HEK293 (cell line): ENCODE results near the gene DOP1A.

Experiments used
- CTCF ChIA-PET: fragments of 350-600 bp; formaldehyde crosslinking; extraction: SDS; loops from one replicate; lab custom pipeline; 2021; ENCODE audit warnings: antibody characterized with exemption; lab: Yijun Ruan, JAX
- POLR2A ChIA-PET: fragments of 300-600 bp; formaldehyde crosslinking; extraction: SDS; loops from one replicate; lab custom pipeline; 2020; ENCODE audit warnings: antibody characterized with exemption, inconsistent platforms; lab: Yijun Ruan, JAX
- H3K27ac ChIP-seq: fragments of 200-500 bp; sonication (Bioruptor generic); 2 replicates; pipeline ENCODE4 v1.5.1; 2014; ENCODE audit warnings: low read depth, low read length, control low read depth, inconsistent platforms; ENCODE audit errors: extremely low read depth
- H3K36me3 ChIP-seq, 2 experiments: fragments of 200-500 bp in 1 of 2; sonication (Bioruptor generic) in 1 of 2; 1 replicate in 1 of 2; 2 replicates in 1 of 2; pipeline ENCODE4 v1.5.1; 2014 to 2017; ENCODE audit warnings: inconsistent platforms in 2 of 2, low read length in 2 of 2; ENCODE audit not compliant: control insufficient read depth in 2 of 2, insufficient read depth in 1 of 2
- H3K4me1 ChIP-seq: fragments of 200-500 bp; sonication (Bioruptor generic); 2 replicates; pipeline ENCODE4 v1.5.1; 2014; ENCODE audit warnings: mild to moderate bottlenecking, low read length, inconsistent platforms; ENCODE audit not compliant: control insufficient read depth, insufficient read depth
- H3K4me3 ChIP-seq: 2 replicates; pipeline ENCODE4 v1.5.1; 2011; ENCODE audit warnings: low read depth, mild to moderate bottlenecking, control low read depth, low read length, moderate library complexity
- H3K9me3 ChIP-seq: fragments of 200-500 bp; sonication (Bioruptor generic); 2 replicates; pipeline ENCODE4 v1.5.1; 2014; ENCODE audit warnings: low read depth, low read length, inconsistent platforms; ENCODE audit not compliant: control insufficient read depth, insufficient read depth
- BCL11A ChIP-seq: fragments of 450-650 bp; formaldehyde crosslinking; IDR thresholded peaks from 2 replicates; pipeline ENCODE4 v1.5.1; 2016; ENCODE audit warnings: low read depth, missing biosample characterization, missing genetic modification characterization
- CTCF ChIP-seq: fragments of 450-650 bp; formaldehyde crosslinking; IDR thresholded peaks from 2 replicates; pipeline ENCODE4 v1.5.1; 2016; ENCODE audit warnings: missing biosample characterization, missing genetic modification characterization
- GLIS2 ChIP-seq: fragments of 450-650 bp; formaldehyde crosslinking; IDR thresholded peaks from 2 replicates; pipeline ENCODE4 v1.5.1; 2016; ENCODE audit warnings: missing biosample characterization, missing genetic modification characterization
- KLF7 ChIP-seq: fragments of 450-650 bp; formaldehyde crosslinking; IDR thresholded peaks from 2 replicates; pipeline ENCODE4 v1.5.1; 2016; ENCODE audit warnings: missing biosample characterization, missing genetic modification characterization, borderline replicate concordance
- MEIS1 ChIP-seq: sonication (generic); formaldehyde crosslinking; IDR thresholded peaks from 2 replicates; pipeline ENCODE4 v1.8.1; 2022; ENCODE audit warnings: missing genetic modification reagents, mild to moderate bottlenecking, borderline replicate concordance
- MZF1 ChIP-seq: fragments of 450-650 bp; formaldehyde crosslinking; IDR thresholded peaks from 2 replicates; pipeline ENCODE4 v1.5.1; 2017; ENCODE audit warnings: missing biosample characterization, missing genetic modification characterization, borderline replicate concordance
- OSR2 ChIP-seq: fragments of 450-650 bp; formaldehyde crosslinking; IDR thresholded peaks from 2 replicates; pipeline ENCODE4 v1.5.1; 2016; ENCODE audit warnings: missing biosample characterization, missing genetic modification characterization
- PRDM1 ChIP-seq: fragments of 450-650 bp; formaldehyde crosslinking; IDR thresholded peaks from 2 replicates; pipeline ENCODE4; 2016; ENCODE audit warnings: missing biosample characterization, missing genetic modification characterization
- SCRT2 ChIP-seq: fragments of 450-650 bp; formaldehyde crosslinking; IDR thresholded peaks from 2 replicates; pipeline ENCODE4 v1.5.1; 2016; ENCODE audit warnings: missing biosample characterization, missing genetic modification characterization
- YY2 ChIP-seq: fragments of 450-650 bp; formaldehyde crosslinking; IDR thresholded peaks from 2 replicates; pipeline ENCODE4 v1.5.1; 2016; ENCODE audit warnings: missing biosample characterization, missing genetic modification characterization
- ZNF114 ChIP-seq: fragments of 450-650 bp; formaldehyde crosslinking; IDR thresholded peaks from 2 replicates; pipeline ENCODE4 v1.5.0; 2017; ENCODE audit warnings: missing biosample characterization, missing genetic modification characterization
- ZNF138 ChIP-seq: fragments of 450-650 bp; formaldehyde crosslinking; IDR thresholded peaks from 2 replicates; pipeline ENCODE4 v1.5.1; 2016; ENCODE audit warnings: missing biosample characterization, missing genetic modification characterization, borderline replicate concordance
- ZNF169 ChIP-seq: fragments of 450-650 bp; formaldehyde crosslinking; IDR thresholded peaks from 2 replicates; pipeline ENCODE4 v1.5.1; 2016; ENCODE audit warnings: missing biosample characterization, missing genetic modification characterization
- ZNF174 ChIP-seq: fragments of 450-650 bp; formaldehyde crosslinking; IDR thresholded peaks from 2 replicates; pipeline ENCODE4 v1.5.0; 2017; ENCODE audit warnings: missing biosample characterization, mild to moderate bottlenecking, missing genetic modification characterization
- ZNF19 ChIP-seq: fragments of 450-650 bp; formaldehyde crosslinking; IDR thresholded peaks from 2 replicates; pipeline ENCODE4; 2016; ENCODE audit warnings: missing biosample characterization, missing genetic modification characterization, low read depth
- ZNF223 ChIP-seq: fragments of 450-650 bp; formaldehyde crosslinking; IDR thresholded peaks from 2 replicates; pipeline ENCODE4 v1.5.1; 2016; ENCODE audit warnings: missing biosample characterization, missing genetic modification characterization
- ZNF248 ChIP-seq: fragments of 450-650 bp; formaldehyde crosslinking; IDR thresholded peaks from 2 replicates; pipeline ENCODE4 v1.5.1; 2017; ENCODE audit warnings: missing biosample characterization, missing genetic modification characterization
- ZNF266 ChIP-seq: fragments of 450-650 bp; formaldehyde crosslinking; IDR thresholded peaks from 2 replicates; pipeline ENCODE4 v1.5.1; 2016; ENCODE audit warnings: missing biosample characterization, missing genetic modification characterization, low read depth
- ZNF394 ChIP-seq: fragments of 450-650 bp; formaldehyde crosslinking; IDR thresholded peaks from 2 replicates; pipeline ENCODE4 v1.5.1; 2016; ENCODE audit warnings: missing biosample characterization, missing genetic modification characterization, mild to moderate bottlenecking, moderate library complexity, borderline replicate concordance
- ZNF404 ChIP-seq: fragments of 450-650 bp; formaldehyde crosslinking; IDR thresholded peaks from 2 replicates; pipeline ENCODE4 v1.5.1; 2017; ENCODE audit warnings: missing biosample characterization, missing genetic modification characterization
- ZNF416 ChIP-seq: fragments of 450-650 bp; formaldehyde crosslinking; IDR thresholded peaks from 2 replicates; pipeline ENCODE4 v1.5.1; 2016; ENCODE audit warnings: missing biosample characterization, missing genetic modification characterization
- ZNF473 ChIP-seq: fragments of 450-650 bp; formaldehyde crosslinking; IDR thresholded peaks from 2 replicates; pipeline ENCODE4 v1.5.1; 2017; ENCODE audit warnings: missing biosample characterization, missing genetic modification characterization
- ZNF510 ChIP-seq: fragments of 450-650 bp; formaldehyde crosslinking; IDR thresholded peaks from 2 replicates; pipeline ENCODE4 v1.5.1; 2018; ENCODE audit warnings: mild to moderate bottlenecking, missing genetic modification characterization, missing biosample characterization; ENCODE audit not compliant: insufficient replicate concordance
- ZNF530 ChIP-seq: fragments of 450-650 bp; formaldehyde crosslinking; IDR thresholded peaks from 2 replicates; pipeline ENCODE4 v1.5.1; 2016; ENCODE audit warnings: low read depth, missing biosample characterization, missing genetic modification characterization
- ZNF558 ChIP-seq: fragments of 450-650 bp; formaldehyde crosslinking; IDR thresholded peaks from 2 replicates; pipeline ENCODE4 v1.5.1; 2016; ENCODE audit warnings: missing biosample characterization, missing genetic modification characterization
- ZNF629 ChIP-seq: fragments of 450-650 bp; formaldehyde crosslinking; IDR thresholded peaks from 2 replicates; pipeline ENCODE4 v1.5.1; 2017; ENCODE audit warnings: missing biosample characterization, missing genetic modification characterization
- ZNF639 ChIP-seq: fragments of 450-650 bp; formaldehyde crosslinking; IDR thresholded peaks from 2 replicates; pipeline ENCODE4 v1.5.1; 2016; ENCODE audit warnings: missing biosample characterization, missing genetic modification characterization
- ZSCAN4 ChIP-seq: fragments of 450-650 bp; formaldehyde crosslinking; IDR thresholded peaks from 2 replicates; pipeline ENCODE4 v1.5.1; 2017; ENCODE audit warnings: missing biosample characterization, missing genetic modification characterization
- TF ChIP-seq, protein P1 (sequence below): fragments of 450-650 bp; formaldehyde crosslinking; IDR thresholded peaks from 2 replicates; pipeline ENCODE4 v1.5.1; 2016; ENCODE audit warnings: missing biosample characterization, missing genetic modification characterization
- TF ChIP-seq, protein P2 (sequence below): fragments of 450-650 bp; formaldehyde crosslinking; IDR thresholded peaks from 2 replicates; pipeline ENCODE4 v1.5.1; 2016; ENCODE audit warnings: missing biosample characterization, missing genetic modification characterization, borderline replicate concordance

DOP1A gene

GRCh38 chr6:83067448-83068439 is at the start of gene DOP1A:
Gene DOP1A, plus strand, starts transcription at chr6:83067671. Its CDS starts 29,307 bp downstream, at chr6:83096978.
- CTCF ChIA-PET, result interaction anchor here (0.6 to 8.8 kb wide), 78 partner anchors 8 to 1254 kb away, joined by 3 to 240 read pairs (median 5); partner anchors contain the start of genes IBTK, PGM3, PRSS35 and RWDD2A
- H3K9me3 ChIP-seq, result no peaks in the 10 kb centered on the region
- peaks cover 21% of the 10 kb centered on the region; the same call in 1 of the 2 replicates for H3K4me1 ChIP-seq
- H3K36me3 ChIP-seq, result peaks cover 0 to under 1% of the 10 kb centered on the region in 2 experiments; a peak in 1 of 3 replicates
- peak within 1 kb of the TSS; percentile 96 for H3K4me3 ChIP-seq
- POLR2A ChIA-PET, result interaction anchor here (0.6 to 1.9 kb wide), 8 partner anchors 21 to 820 kb away, joined by 3 to 10 read pairs (median 4); partner anchors contain the start of genes IBTK and PRSS35
- peak within 1 kb of the TSS; percentile 94 for H3K27ac ChIP-seq
- TF ChIP-seq ZNF473 (tag by site-specific recombination) (no peak), ZNF629 (tag by site-specific recombination) (peak; percentile 68), BCL11A (tag by site-specific recombination) (no peak; the same call in 1 of the 2 replicates), GLIS2 (peak; percentile 68), ZNF510 (tag by site-specific recombination) (no peak), ZNF416 (tag by site-specific recombination) (no peak), ZNF138 (tag by site-specific recombination) (no peak), MEIS1 (CRISPR knock-in tag) (0 out of 2 replicates have a peak, but pooled peaks have one; percentile 6), ZNF248 (tag by site-specific recombination) (no peak), CTCF (peak; percentile 95), ZNF639 (tag by site-specific recombination) (0 out of 2 replicates have a peak, but pooled peaks have one; percentile 22), OSR2 (peak; percentile 63), ZNF558 (tag by site-specific recombination) (no peak), ZNF223 (tag by site-specific recombination) (no peak), MZF1 (tag by site-specific recombination) (no peak; the same call in 1 of the 2 replicates), ZNF169 (tag by site-specific recombination) (no peak), ZNF266 (tag by site-specific recombination) (no peak), ZNF114 (tag by site-specific recombination) (no peak), ZSCAN4 (tag by site-specific recombination) (no peak), KLF7 (tag by site-specific recombination) (no peak), PRDM1 (tag by site-specific recombination) (no peak), ZNF404 (tag by site-specific recombination) (no peak), ZNF19 (tag by site-specific recombination) (no peak), SCRT2 (tag by site-specific recombination) (peak; percentile 62), ZNF530 (tag by site-specific recombination) (no peak), ZNF394 (tag by site-specific recombination) (peak; percentile 76; the same call in 1 of the 2 replicates), ZNF174 (tag by site-specific recombination) (no peak), YY2 (tag by site-specific recombination) (no peak; the same call in 1 of the 2 replicates)
- TF ChIP-seq, protein P1, sequence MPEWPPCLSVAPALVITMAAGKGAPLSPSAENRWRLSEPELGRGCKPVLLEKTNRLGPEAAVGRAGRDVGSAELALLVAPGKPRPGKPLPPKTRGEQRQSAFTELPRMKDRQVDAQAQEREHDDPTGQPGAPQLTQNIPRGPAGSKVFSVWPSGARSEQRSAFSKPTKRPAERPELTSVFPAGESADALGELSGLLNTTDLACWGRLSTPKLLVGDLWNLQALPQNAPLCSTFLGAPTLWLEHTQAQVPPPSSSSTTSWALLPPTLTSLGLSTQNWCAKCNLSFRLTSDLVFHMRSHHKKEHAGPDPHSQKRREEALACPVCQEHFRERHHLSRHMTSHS (tag by site-specific recombination), result no peak
- TF ChIP-seq, protein P2, sequence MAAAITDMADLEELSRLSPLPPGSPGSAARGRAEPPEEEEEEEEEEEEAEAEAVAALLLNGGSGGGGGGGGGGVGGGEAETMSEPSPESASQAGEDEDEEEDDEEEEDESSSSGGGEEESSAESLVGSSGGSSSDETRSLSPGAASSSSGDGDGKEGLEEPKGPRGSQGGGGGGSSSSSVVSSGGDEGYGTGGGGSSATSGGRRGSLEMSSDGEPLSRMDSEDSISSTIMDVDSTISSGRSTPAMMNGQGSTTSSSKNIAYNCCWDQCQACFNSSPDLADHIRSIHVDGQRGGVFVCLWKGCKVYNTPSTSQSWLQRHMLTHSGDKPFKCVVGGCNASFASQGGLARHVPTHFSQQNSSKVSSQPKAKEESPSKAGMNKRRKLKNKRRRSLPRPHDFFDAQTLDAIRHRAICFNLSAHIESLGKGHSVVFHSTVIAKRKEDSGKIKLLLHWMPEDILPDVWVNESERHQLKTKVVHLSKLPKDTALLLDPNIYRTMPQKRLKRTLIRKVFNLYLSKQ (tag by site-specific recombination), result no peak
